Body of pancreas (tissue), 4 donors: ENCODE measurements around the gene TRMT44. TPM values are rescaled to one million over a fixed set of nuclear protein-coding genes. Genes with fewer than 3 reads are reported as not detected.

ENCODE experiments used
- ATAC-seq: fragments of 150-250 bp; one replicate; pipeline ENCODE4 v1.9.1; 2016
- DNase-seq, 4 donors: peaks; one replicate each; pipeline ENCODE4 v3.0.0-alpha.2; 2019
- H3K27ac ChIP-seq, 4 donors: fragments of 200-600 bp; sonication (generic); 1 replicate in 3 of 4; 2 replicates in 1 of 4; pipeline versions ENCODE4 v1.5.1 to v1.6.1; 2016 to 2019; ENCODE audit warnings: mild to moderate bottlenecking in 1 of 4, mixed read lengths in 1 of 4, moderate library complexity in 1 of 4
- H3K27me3 ChIP-seq, 2 donors: fragments of 200-600 bp; sonication (generic); one replicate each; pipeline ENCODE4 v1.6.0; 2016; ENCODE audit warnings: mild to moderate bottlenecking in 1 of 2
- H3K36me3 ChIP-seq, 2 donors: fragments of 200-600 bp; sonication (generic); replicated peaks in 1 of 2; 2 replicates each; pipeline ENCODE4 v1.5.1; 2016; ENCODE audit warnings: low read depth in 2 of 2; ENCODE audit not compliant: insufficient read depth in 1 of 2
- H3K4me1 ChIP-seq: fragments of 200-600 bp; sonication (generic); one replicate; pipeline ENCODE4 v1.6.0; 2016
- H3K4me3 ChIP-seq, 2 donors: fragments of 200-600 bp; sonication (generic); 1 replicate in 1 of 2; 2 replicates in 1 of 2; pipeline ENCODE4 v1.5.1; 2016 to 2019
- H3K9me3 ChIP-seq, 3 donors: fragments of 200-600 bp; sonication (generic); 1 replicate in 2 of 3; 2 replicates in 1 of 3; pipeline ENCODE4 v1.5.1; 2016
- POLR2A ChIP-seq, 3 donors: fragments of 450-650 bp; IDR thresholded peaks; one replicate each; pipeline ENCODE4 v1.6.1; 2016; ENCODE audit warnings: antibody characterized with exemption in 3 of 3, mild to moderate bottlenecking in 2 of 3
- WGBS, 2 donors: methylation state at CpG; one replicate each; pipeline ENCODE4 v1.1.5; 2017; 5-methylcytosine and 5-hydroxymethylcytosine counted together
- intact Hi-C: fragments of 100-400 bp; cut with DNase I; formaldehyde crosslinking; loops from one replicate; pipeline ENCODE4 v1.15.1; 2023
- total RNA-seq, 2 donors: library from RNA; depleted of rRNA; stranded (reverse); fragments of >200 nt; gene quantifications; one replicate each; pipeline ENCODE4 v1.1.0, GENCODE V29; 2016
- TF ChIP-seq, protein P1 (sequence below), 7 experiments: fragments of 450-650 bp in 4 of 7; fragments of 200-600 bp in 3 of 7; sonication (generic) in 3 of 7; IDR thresholded peaks; one replicate each; pipeline ENCODE4 v1.5.1; 2016 to 2019; ENCODE audit warnings: antibody characterized with exemption in 7 of 7

Gene TRMT44
- total RNA-seq, 2 donors from 2014 or later, result 13.2 to 60.0 TPM

DNA sequence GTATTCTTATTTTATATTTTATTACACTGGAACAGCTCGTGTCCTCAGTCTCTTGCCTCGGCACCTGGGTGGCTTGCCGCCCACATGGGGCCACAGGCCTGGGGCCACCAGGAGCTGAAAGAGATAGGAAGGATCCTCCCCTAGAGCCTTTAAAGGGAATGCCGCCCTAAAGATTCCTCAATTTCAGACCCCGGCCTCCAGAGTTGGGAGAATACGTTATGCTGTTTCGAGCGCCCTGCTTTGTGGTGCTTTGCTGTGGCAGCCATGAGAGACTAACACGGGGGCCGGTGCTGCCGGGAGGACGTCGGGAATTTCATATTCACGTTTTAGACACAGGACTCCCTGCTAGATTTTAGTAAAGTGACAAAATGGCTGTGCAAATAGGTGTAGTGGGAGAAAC, 33.3 kb upstream of the TRMT44 start:
- 95 to 96% methylated on average over 10 to 14 of the region's 14 CpGs for WGBS, 2 donors
- Histone ChIP-seq H3K9me3 (no peaks in the 10 kb centered on the region), H3K4me1 (no peaks in the 10 kb centered on the region), H3K36me3 (peaks cover 5 to 8% of the 10 kb centered on the region in 2 donors), H3K4me3 (no peak overlapping the region), H3K27me3 (no peaks in the 10 kb centered on the region), H3K27ac (no peak overlapping the region)
- intact Hi-C loops, result loop anchor here (10.0 kb wide), 2 partner anchors 163 to 233 kb away; no protein-coding TSS in a partner anchor
- DNase-seq (no peak), ATAC-seq (no peak)
- no peak for TF ChIP-seq POLR2A (IDR thresholded peaks at IDR 0.05)
- TF ChIP-seq, protein P1, sequence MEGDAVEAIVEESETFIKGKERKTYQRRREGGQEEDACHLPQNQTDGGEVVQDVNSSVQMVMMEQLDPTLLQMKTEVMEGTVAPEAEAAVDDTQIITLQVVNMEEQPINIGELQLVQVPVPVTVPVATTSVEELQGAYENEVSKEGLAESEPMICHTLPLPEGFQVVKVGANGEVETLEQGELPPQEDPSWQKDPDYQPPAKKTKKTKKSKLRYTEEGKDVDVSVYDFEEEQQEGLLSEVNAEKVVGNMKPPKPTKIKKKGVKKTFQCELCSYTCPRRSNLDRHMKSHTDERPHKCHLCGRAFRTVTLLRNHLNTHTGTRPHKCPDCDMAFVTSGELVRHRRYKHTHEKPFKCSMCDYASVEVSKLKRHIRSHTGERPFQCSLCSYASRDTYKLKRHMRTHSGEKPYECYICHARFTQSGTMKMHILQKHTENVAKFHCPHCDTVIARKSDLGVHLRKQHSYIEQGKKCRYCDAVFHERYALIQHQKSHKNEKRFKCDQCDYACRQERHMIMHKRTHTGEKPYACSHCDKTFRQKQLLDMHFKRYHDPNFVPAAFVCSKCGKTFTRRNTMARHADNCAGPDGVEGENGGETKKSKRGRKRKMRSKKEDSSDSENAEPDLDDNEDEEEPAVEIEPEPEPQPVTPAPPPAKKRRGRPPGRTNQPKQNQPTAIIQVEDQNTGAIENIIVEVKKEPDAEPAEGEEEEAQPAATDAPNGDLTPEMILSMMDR (IDR thresholded peaks at IDR 0.05), result no peak

- H3K9me3 ChIP-seq, result no peaks in the 10 kb centered on the region
- intact Hi-C loops, result loop anchor here (10.0 kb wide), 2 partner anchors 163 to 233 kb away; no protein-coding TSS in a partner anchor
- no peaks in the 10 kb centered on the region for H3K27me3 ChIP-seq
- no peak overlapping the region for H3K27ac ChIP-seq
- no peak overlapping the region for H3K4me3 ChIP-seq
- ATAC-seq, result no peak
- no peak for TF ChIP-seq POLR2A (IDR thresholded peaks at IDR 0.05)
- TF ChIP-seq, protein P1 (IDR thresholded peaks at IDR 0.05), result no peak
- peaks cover 5 to 8% of the 10 kb centered on the region in 2 donors for H3K36me3 ChIP-seq
- 92 to 97% methylated on average over 9 of the region's 9 CpGs for WGBS, 2 donors
- DNase-seq, result no peak
- no peaks in the 10 kb centered on the region for H3K4me1 ChIP-seq
Measured at GRCh38 chr4:8407756-8408155, 32.8 kb upstream of the TRMT44 start.

- ATAC-seq, result peak; percentile 27
Measured at GRCh38 chr4:8409264-8410065, 31.1 kb upstream of the TRMT44 start.

GRCh38 chr4:8410066-8410625, 30.4 kb upstream of the TRMT44 start:
- Histone ChIP-seq H3K27me3 (no peaks in the 10 kb centered on the region), H3K4me3 (no peak overlapping the region), H3K36me3 (peaks cover 5 to 13% of the 10 kb centered on the region in 2 donors), H3K4me1 (no peaks in the 10 kb centered on the region), H3K27ac (no peak overlapping the region), H3K9me3 (no peaks in the 10 kb centered on the region)
- WGBS, 2 donors, result 82 to 89% methylated on average over 9 of the region's 9 CpGs
- intact Hi-C loops, result no loop called here
- DNase-seq (no peak), ATAC-seq (no peak)
- no peak for TF ChIP-seq POLR2A (IDR thresholded peaks at IDR 0.05)
- TF ChIP-seq, protein P1 (IDR thresholded peaks at IDR 0.05), result no peak

More at GRCh38 chr4:8409264-8410065, 31.1 kb upstream of the TRMT44 start:
- peaks cover 5 to 14% of the 10 kb centered on the region in 2 donors for H3K36me3 ChIP-seq
- intact Hi-C loops, result loop anchor here (10.0 kb wide), 2 partner anchors 165 to 235 kb away; no protein-coding TSS in a partner anchor
- H3K4me3 ChIP-seq, result no peak overlapping the region
- no peak overlapping the region for H3K27ac ChIP-seq
- DNase-seq, result peak in 1 of 4 donors; percentile 39
- TF ChIP-seq, protein P1 (IDR thresholded peaks at IDR 0.05), result no peak
- no peak for TF ChIP-seq POLR2A (IDR thresholded peaks at IDR 0.05)
- no peaks in the 10 kb centered on the region for H3K27me3 ChIP-seq
- no peaks in the 10 kb centered on the region for H3K9me3 ChIP-seq
- no peaks in the 10 kb centered on the region for H3K4me1 ChIP-seq
- 73 to 82% methylated on average over 13 to 17 of the region's 17 CpGs for WGBS, 2 donors
